ENCODE results near the gene KCNC4.

The KCNC4 gene

DNA sequence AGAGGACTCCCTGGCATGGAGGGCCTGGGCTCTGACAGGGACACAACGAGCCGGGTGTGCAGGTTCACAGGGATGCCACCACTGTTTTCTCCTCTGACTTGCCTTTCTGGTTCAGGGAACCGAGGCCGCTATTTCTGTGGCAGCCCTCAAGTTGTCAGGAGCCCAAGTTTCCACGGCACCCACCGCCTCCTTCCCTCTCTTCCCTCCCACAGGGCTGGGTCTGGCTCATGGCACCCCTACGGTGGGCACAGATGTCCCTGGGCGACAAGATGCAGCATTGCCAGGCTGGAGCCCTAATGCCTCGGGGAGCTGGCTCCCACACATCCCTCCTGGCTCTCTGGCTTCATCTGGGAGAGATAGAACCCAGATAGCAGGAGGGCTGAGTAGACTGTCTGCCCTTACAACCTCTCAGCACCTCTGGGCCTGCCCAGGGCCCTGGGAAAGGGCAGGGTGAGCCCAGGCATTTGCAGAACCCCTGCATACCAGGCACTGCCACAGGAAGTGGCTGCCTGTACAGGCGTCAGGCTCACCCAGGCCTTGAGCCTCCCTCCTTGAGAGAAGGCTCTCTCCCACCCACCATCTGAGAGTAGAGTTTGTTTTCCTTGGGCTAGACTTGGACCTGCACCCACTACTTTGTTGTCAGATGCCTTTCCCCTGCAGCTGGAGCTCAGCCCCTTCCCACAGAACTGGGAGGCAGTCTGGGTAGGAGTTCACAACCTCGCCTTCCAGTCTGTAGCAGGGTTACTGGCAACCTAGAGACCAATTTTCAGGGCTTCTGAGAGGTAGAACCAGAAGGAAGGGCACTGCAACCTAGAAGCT lies 20.5 kb downstream of the KCNC4 start:
- DNase-seq (ENCODE audit: low read depth) = no peak

DNA sequence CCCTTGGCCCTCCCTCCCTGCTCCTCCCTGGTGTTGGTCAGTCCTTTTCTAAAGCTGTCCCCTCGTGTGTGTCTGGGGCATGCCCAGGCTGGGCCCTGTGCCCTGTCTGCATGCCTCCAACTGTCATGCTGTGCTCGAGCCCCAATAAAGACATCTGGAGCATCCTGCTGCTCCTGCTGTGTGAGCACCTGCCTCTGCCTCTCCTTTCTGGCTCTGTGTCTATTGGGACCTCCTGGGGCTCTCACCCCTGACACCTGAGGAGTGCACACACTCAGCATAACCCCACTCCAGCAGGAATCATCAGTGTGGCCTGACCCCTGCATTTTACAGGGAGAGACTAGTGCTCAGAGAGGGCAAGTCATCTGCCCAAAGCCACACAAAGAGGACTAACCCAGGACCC lies 23.7 kb downstream of the KCNC4 start:
- DNase-seq (ENCODE audit: low read depth) = no peak

- no peak for DNase-seq (ENCODE audit: low read depth)
Observed at GRCh38 chr1:110234691-110235090, 24.6 kb downstream of the KCNC4 start.

GRCh38 chr1:110235181-110235833 lies 25.2 kb downstream of the KCNC4 start:
- DNase-seq (ENCODE audit: low read depth) = no peak

DNA sequence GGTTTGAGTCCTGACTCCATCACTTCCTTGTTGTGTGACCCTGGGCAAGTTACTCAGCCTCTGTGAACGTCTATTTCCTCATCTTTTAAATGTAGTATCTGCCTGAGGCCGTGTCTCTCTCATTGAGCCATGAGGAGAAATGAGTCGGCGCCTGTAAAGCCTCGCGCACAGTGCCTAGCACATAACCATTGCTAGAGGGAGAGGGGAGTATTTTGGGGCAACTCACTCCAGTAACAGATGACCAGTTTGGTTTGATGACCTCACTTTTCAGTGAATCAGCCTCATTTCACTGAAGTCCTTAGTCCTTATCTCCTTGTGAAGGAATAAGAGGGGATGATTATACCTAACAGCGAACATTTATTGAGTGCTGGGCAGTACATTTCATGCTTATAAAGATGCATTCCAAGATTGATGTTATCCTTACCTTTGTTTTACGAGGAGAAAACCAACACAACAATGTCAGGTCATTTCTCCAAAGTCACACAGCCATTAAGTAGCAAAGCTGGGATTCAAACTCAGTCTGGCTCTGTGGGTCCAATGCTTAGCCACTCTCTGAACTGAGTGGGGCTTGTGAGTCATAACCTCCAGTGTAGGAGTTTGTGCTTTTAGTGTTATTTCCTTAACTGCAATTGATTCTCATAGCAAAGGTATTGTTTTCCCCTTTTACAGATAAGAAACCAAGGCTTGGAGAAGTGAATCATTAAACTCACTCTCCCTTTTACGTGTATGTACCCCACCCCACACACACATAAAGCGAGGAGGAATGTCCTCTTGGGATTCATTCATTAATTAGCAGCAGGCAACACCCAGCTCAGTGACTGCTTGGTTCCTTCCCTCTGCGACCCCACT lies 25.9 kb downstream of the KCNC4 start:
- DNase-seq (ENCODE audit: low read depth) = no peak

DNA sequence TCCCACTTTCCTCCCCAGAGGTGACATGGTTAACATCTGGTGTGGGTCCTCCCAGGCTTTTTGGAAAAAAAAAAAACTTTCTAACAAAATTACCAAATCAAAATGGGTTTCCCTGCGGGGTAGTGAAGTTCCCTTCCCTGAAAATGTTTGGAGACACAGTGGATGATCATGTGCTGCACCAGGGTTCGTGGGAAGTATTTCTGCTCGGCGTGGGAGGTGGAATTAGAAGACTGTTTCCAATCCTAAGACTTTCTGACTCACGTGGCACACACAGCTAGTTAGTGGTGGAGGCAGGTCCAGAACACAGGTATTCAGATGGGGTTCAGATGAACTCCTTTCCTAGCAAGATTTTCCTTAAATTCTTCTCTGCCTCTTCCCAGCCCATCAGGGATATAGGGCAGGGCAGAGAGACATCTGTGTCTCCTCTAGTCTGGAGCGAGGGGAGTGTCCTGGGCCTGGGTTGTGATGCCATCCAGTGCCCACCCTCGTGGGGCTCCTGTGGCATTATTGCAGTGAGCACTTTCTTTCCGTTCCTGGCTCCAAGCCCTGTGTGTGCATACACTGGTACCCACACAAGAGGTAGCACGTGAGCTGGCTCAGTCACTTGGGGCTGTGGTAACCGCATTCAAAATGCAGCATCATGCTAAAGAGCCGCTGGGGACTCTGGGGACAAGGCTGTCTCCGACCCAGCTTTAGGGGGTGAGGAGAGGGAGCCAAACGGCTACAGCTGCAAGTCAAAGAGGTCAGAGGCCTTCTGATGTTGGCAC lies 27.5 kb downstream of the KCNC4 start:
- no peak for DNase-seq (ENCODE audit: low read depth)

- DNase-seq (ENCODE audit: low read depth) = no peak
Observed at GRCh38 chr1:110239441-110240430, 29.6 kb downstream of the KCNC4 start.

DNA sequence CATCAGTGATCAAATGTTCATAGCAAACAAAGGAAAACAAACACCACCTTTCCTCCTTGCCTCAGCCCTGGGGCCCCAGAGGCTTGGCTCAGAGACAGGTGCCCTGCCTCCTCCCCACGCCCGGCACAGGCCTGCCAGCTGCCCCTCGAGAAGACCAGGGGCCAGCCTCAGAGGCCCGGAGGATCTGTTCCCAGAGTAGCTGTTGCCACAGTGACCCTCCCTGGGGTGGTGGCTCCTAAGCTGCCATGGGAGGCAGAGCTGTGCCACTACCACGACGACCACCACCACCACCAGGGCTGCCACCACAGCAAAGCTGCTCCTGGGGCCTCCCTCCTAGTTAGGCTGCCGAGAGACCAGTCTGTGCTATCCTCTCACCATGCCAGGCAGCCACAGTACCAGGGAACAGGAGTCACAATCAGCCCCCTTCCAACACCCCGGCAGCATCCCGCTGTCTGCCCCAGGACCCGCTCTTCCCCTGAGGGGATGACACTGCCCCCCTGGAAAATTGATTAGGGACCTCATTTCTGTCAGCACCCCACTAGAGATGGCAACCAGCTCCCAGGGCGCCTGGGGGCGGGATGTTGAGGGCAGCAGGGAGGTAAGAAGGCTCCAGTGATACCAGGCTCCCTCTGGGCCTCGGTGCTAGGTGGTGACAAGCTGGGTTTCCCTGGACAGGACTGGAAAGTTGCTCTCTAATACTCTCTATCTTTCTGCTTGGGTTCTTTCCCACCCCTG lies 30.5 kb downstream of the KCNC4 start:
- DNase-seq (ENCODE audit: low read depth) = no peak

DNA sequence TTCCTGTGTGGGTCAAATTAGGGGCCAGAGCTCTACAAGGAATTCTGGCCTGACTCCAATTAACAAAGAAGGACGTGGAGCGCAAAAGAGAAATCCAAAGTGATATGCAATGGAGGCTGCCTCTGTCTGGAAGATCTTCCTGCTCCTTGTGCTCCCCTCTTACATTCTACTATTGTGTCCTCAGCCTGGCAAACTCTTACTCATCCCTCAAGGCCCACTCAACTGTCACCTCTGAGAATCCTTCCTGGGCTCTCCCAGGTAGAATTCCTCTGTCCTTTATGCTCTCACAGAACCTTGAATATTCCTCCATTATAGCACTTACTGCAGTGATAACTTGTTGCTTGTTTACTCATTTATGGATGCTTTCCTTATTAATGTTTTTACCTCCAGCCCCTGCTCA lies 31.4 kb downstream of the KCNC4 start:
- no peak for DNase-seq (ENCODE audit: low read depth)

DNA sequence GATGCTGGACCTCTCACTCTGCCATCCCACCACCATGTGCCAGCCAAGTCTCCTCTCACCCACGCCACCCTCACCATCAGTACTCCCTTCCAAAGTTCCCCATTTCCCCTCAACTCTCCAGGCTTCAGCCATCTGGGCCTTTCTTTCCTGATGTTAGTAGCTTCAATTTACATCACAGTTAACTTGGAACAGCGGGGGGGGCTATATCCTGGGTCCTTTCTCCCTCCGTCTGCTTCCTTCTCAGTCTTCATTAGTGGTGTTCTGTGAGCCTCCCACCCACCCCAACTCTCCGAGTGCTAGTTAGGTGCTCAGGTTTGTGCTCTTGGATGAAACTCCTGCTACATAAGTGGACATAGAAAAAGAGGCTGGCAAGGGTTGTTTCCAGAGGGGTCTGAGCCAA lies 31.9 kb downstream of the KCNC4 start:
- no peak for DNase-seq (ENCODE audit: low read depth)

GRCh38 chr1:110242731-110243130 lies 32.6 kb downstream of the KCNC4 start:
- no peak for DNase-seq (ENCODE audit: low read depth)

DNA sequence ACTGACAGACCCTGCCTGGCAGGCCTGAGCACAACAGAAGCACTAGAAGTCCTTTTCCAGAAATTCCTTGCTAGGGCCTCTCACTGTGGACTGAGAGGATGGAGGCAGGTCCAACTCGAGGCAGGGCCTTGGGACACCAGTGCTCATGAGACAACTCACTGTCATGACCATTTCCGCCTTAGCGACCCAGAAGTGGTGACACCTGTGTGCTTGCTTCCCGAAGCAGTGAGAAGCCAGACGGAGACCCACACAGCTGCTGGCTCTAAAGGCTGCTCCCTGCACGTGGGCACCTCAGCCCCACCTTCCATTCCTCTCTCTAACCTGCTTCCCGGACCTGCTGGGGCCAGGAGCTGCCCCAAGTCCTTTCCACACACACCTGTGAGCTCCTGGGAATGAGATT lies 33.0 kb downstream of the KCNC4 start:
- DNase-seq (ENCODE audit: low read depth) = no peak

DNA sequence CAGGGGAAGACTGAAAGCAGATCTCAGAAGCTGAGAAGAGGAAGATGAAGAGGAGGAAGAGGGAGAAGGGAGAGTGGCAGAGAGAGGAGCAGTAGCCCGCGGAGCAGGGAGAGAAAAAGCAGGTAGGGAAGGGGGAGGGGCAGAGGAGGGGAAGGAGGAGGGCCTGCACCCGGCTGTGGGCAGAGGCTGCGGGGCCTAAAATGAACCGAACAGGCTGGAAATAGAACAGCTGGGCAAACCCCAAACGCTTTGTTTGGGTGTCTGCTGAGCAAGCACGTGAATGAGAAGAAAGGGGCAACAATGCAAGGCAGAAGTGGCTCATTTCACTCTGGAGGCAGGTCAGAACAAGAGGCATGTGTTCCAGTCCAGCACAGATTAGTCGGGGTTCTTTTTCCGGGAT lies 33.5 kb downstream of the KCNC4 start:
- no peak for DNase-seq (ENCODE audit: low read depth)

GRCh38 chr1:110245876-110246620 lies 35.9 kb downstream of the KCNC4 start:
- no peak for DNase-seq (ENCODE audit: low read depth)

DNA sequence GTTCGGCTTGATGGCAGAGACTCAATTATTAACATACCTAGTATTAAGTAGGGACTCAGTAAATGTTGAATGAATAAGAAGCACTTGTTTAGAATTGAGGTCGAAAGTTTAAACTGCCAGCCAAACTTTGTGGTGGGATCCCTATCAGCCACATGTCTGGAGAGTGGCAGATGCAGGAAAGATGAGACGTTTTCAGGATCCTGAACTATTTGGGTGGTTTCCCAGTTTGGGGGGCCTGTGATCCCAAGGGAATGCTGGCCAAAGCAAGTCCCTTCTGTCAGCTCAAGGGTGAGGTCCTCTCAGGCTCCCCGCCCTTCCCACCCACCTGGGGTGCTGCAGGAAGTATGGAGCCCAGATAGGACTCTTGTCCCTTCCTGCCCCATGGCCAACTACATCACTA lies 38.6 kb downstream of the KCNC4 start:
- no peak for DNase-seq (ENCODE audit: low read depth)

DNA sequence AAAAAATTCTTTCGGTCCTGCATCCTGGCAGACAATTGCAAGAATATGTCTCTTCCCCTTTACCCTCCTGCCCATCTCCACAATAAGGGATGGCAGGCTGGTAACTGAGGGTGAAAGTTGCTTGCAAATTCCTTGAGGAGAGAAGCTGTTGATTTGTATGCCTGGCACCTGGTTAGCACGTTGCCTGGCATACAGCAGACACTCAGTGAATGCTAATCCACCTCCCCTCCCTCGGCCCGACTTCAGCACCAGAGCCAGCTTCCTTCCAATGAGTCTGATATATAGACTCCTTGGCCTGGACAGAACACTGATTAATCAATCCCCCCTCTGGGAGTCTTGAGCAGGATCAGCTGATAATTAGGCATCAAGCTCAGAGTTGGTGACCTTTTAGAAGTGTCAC lies 39.1 kb downstream of the KCNC4 start:
- DNase-seq (ENCODE audit: low read depth) = no peak

GRCh38 chr1:110250008-110250407 lies 39.9 kb downstream of the KCNC4 start:
- DNase-seq (ENCODE audit: low read depth) = no peak

DNA sequence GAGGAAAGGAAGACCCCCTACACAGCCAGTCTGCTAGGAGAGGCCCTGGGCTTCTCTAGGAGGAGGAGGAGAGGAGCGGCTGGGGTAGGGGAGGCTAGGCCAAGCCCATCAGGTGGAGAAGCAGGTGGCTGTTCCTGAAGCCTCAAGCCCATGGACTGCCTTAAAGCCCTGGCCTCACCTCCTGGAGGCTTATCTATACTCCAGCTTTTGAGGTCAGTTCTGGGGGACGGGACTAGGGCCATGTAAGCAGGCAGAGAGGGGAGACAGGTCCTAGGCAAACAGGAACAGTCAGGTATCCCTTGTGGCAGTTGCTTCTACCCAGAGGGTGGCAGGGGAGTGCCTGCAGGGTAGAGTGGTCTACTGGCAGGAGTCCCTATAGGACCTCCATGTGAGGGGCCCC lies 40.6 kb downstream of the KCNC4 start:
- DNase-seq (ENCODE audit: low read depth) = no peak

DNA sequence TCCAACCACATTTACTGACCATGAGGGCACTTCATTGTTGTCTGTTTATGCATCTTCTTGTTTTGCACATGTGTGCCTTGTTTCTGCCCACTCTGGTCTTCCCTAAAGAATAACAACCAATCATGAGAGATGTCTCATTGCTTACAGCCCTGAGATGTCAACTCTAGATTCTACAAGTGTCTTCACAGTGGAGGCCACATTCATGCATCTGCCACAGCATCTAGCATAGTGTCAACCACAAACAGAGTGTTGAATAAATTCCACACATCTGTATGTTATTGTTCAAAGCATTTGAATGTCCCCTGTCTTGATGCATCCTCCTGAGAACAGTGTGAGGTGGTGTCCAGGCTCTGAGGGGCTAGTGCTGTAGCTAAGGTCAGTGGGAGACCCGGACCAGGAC lies 43.1 kb downstream of the KCNC4 start:
- no peak for DNase-seq (ENCODE audit: low read depth)

All from T-helper 22 cell (primary cell).